Measurements from ENCODE around the gene CRB2. TPM values are rescaled to one million over a fixed set of nuclear protein-coding genes. Genes with fewer than 3 reads are reported as not detected.

CRB2 gene
- total RNA-seq, 1 experiment from 2014 or later = 0.07 TPM

DNA sequence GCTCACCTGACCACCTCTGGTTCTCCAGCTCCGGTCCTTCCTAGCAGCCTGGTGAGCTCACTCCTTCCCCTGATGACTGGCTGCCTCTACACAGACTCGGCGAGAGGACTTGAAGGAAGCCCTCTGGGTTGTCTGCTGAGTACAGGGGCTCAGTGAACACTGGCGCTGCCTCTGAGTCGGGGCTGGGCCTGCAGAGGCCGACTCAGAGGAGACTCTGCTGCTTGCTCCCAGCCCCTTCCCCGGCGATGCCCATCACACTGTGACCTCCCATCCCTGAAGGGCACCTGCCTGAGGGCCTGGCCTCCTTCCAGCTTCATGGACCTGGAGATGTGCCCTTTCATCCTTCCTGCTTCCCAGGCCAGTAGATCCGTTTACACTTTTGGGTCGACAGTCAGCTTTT lies 22.0 kb downstream of the CRB2 start:
- H3K36me3 ChIP-seq (ENCODE audit: control insufficient read depth in 1 of 2, insufficient read depth in 2 of 2, low read length in 2 of 2) = no peaks in the 10 kb centered on the region
- H3K9ac ChIP-seq (ENCODE audit: low read length) = no peak overlapping the region
- H3K27me3 ChIP-seq (ENCODE audit: insufficient read depth, low read length) = no peaks in the 10 kb centered on the region
- ChIA-PET CTCF (no interaction called here), POLR2A (no interaction called here), RAD21 (ENCODE audit: low non-redundant PET in 1 of 2, low total read pairs in 2 of 2, uncharacterized antibody in 2 of 2, unreplicated experiment in 2 of 2) (no interaction called here)
- H3K9me3 ChIP-seq (ENCODE audit: control insufficient read depth in 1 of 2, insufficient read depth in 1 of 2, low read depth in 1 of 2, low read length in 2 of 2) = no peaks in the 10 kb centered on the region
- H3K4me3 ChIP-seq (replicated peaks in 1 of 2; ENCODE audit: low read depth in 1 of 2, low read length in 2 of 2) = no peak overlapping the region
- H3K9me2 ChIP-seq (ENCODE audit: insufficient read depth) = no peaks in the 10 kb centered on the region
- peaks cover 15 to 16% of the 10 kb centered on the region in 2 experiments for H3K4me1 ChIP-seq (ENCODE audit: control insufficient read depth in 1 of 2, insufficient read depth in 2 of 2, low read length in 2 of 2)
- TF ChIP-seq ZBTB33 (IDR thresholded peaks at IDR 0.05; ENCODE audit: extremely low read depth, insufficient replicate concordance, low read length) (no peak), EZH2 (IDR thresholded peaks at IDR 0.05) (no peak)
- ATAC-seq (no peak), DNase-seq (ENCODE audit: low read depth, low spot score) (no peak)
- BruUV-seq (replicated peaks) = no TSS peak
- H2AFZ ChIP-seq (ENCODE audit: low read depth, low read length, poor library complexity, severe bottlenecking) = no peak overlapping the region
- no peaks in the 10 kb centered on the region for H4K20me1 ChIP-seq (ENCODE audit: insufficient read depth)
- no peak overlapping the region for H3K4me2 ChIP-seq (ENCODE audit: low read length)
- H3K79me2 ChIP-seq (ENCODE audit: insufficient read depth, low read length) = no peaks in the 10 kb centered on the region
- H3K27ac ChIP-seq (ENCODE audit: low read depth, low read length) = no peak overlapping the region
- intact Hi-C loops (cut with micrococcal nuclease) = no loop called here

DNA sequence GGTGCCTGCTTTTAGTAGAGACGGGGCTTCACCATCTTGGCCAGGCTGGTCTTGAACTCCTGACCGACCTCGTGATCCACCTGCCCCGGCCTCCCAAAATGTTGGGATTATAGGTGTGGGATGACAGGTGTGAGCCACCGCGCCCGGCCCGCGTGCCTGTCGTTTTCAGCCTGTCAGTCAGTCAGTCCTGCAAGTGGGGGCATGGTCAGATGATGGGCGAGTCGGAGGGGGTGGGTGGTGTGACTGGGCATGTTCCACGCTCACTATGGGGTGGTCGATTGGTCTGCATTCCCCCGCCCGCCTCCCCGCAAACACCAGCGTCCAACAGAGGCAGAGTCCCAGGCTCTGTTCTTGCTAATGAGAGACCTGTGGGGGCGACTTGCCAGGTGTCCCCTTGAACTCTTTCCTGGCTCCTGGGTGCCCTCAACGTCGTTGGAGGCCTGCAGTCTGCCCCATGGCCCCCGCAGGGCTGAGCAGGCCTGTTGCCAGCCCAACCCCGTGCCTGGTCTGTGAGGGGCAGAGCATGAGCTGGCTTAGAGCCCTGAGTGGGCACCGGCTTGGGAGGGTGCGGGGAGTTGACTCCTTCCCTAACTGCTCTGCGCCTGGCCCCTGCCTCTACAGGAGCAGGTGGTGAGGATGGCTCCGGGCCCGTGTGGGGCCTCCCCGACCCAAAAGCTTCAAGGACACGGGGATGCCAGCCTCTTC lies 23.1 kb downstream of the CRB2 start:
- intact Hi-C loops (cut with micrococcal nuclease) = no loop called here
- POLR2A ChIA-PET = no interaction called here
- BruUV-seq (replicated peaks) = no TSS peak
- ATAC-seq = no peak
- H3K27me3 ChIP-seq (ENCODE audit: insufficient read depth, low read length) = no peaks in the 10 kb centered on the region
- no peak overlapping the region for H3K4me2 ChIP-seq (ENCODE audit: low read length)
- no peak overlapping the region for H3K27ac ChIP-seq (ENCODE audit: low read depth, low read length)
- CTCF ChIA-PET = no interaction called here
- peaks cover 15 to 16% of the 10 kb centered on the region in 2 experiments for H3K4me1 ChIP-seq (ENCODE audit: control insufficient read depth in 1 of 2, insufficient read depth in 2 of 2, low read length in 2 of 2)
- no peaks in the 10 kb centered on the region for H3K9me3 ChIP-seq (ENCODE audit: control insufficient read depth in 1 of 2, insufficient read depth in 1 of 2, low read depth in 1 of 2, low read length in 2 of 2)
- no peaks in the 10 kb centered on the region for H3K36me3 ChIP-seq (ENCODE audit: control insufficient read depth in 1 of 2, insufficient read depth in 2 of 2, low read length in 2 of 2)
- H3K9ac ChIP-seq (ENCODE audit: low read length) = no peak overlapping the region
- H2AFZ ChIP-seq (ENCODE audit: low read depth, low read length, poor library complexity, severe bottlenecking) = no peak overlapping the region
- RAD21 ChIA-PET (ENCODE audit: low non-redundant PET in 1 of 2, low total read pairs in 2 of 2, uncharacterized antibody in 2 of 2, unreplicated experiment in 2 of 2) = no interaction called here
- no peaks in the 10 kb centered on the region for H3K9me2 ChIP-seq (ENCODE audit: insufficient read depth)
- DNase-seq (ENCODE audit: low read depth, low spot score) = no peak
- H3K79me2 ChIP-seq (ENCODE audit: insufficient read depth, low read length) = no peaks in the 10 kb centered on the region
- no peak overlapping the region for H3K4me3 ChIP-seq (replicated peaks in 1 of 2; ENCODE audit: low read depth in 1 of 2, low read length in 2 of 2)
- H4K20me1 ChIP-seq (ENCODE audit: insufficient read depth) = no peaks in the 10 kb centered on the region
- TF ChIP-seq EGR1 (IDR thresholded peaks at IDR 0.05; ENCODE audit: low read depth) (no peak), ZFX (IDR thresholded peaks at IDR 0.05) (no peak), CEBPB (IDR thresholded peaks at IDR 0.05; ENCODE audit: low read depth) (no peak), CTCF (IDR thresholded peaks at IDR 0.05 in 2 of 3, conservative IDR thresholded peaks at IDR 0.05 in 1 of 3; ENCODE audit: borderline replicate concordance in 1 of 3, insufficient read depth in 1 of 3, low read depth in 2 of 3, low read length in 2 of 3) (no peak), YY1 (IDR thresholded peaks at IDR 0.05; ENCODE audit: extremely low read depth, insufficient replicate concordance, low read depth, low read length) (no peak), EZH2phosphoT487 (IDR thresholded peaks at IDR 0.05; ENCODE audit: borderline replicate concordance) (no peak), SIN3A (IDR thresholded peaks at IDR 0.05; ENCODE audit: low read depth) (no peak), REST (IDR thresholded peaks at IDR 0.05; ENCODE audit: low read depth) (no peak), SP1 (IDR thresholded peaks at IDR 0.05; ENCODE audit: low read depth) (no peak)
- TF ChIP-seq, protein P1, sequence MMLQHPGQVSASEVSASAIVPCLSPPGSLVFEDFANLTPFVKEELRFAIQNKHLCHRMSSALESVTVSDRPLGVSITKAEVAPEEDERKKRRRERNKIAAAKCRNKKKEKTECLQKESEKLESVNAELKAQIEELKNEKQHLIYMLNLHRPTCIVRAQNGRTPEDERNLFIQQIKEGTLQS (IDR thresholded peaks at IDR 0.05) = no peak
